HG02885 (cell line): ENCODE data around the gene PTS.

Experiments
- ATAC-seq: cut with Tn5 transposase; IDR thresholded peaks from one replicate; pipeline ENCODE4 v1.9.1; 2021; ENCODE audit warnings: mild to moderate bottlenecking; ENCODE audit not compliant: unreplicated experiment, poor library complexity

Gene PTS

DNA sequence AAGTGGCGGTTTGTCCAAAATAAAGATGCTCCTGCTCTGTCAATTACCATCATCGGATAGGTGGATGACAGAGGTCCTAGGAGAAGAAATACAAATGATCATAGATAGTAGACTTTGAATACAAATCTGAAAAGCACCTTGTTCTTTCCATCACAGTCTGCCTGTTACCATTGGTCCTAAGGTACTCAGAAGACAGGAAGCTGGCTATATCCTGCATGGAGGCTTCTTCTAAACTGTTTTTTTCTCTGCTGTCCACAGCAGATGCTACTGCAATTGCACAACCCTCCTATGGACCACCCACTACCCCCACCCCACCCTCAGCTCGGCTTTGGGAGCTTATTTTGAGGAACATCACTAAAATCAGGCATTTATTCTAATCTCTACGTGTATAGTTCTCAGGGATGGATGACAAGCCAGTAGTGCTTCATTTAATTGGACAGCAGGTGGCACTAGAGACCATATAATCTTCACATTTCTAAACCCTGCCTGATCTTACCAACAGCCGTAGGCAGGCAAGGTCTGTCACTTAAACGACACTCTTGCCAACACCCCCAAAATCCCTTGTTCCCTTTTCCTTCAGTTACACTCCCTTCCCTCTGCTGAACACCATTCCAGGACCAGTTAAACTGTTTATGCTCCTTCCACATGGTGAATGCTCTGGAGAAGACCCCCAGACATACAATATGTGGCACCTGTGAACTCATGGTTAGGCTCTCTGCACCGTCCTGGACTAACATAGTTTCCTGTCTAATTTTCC, 6.6 kb upstream of the PTS start:
- peak; percentile 97 for ATAC-seq

DNA sequence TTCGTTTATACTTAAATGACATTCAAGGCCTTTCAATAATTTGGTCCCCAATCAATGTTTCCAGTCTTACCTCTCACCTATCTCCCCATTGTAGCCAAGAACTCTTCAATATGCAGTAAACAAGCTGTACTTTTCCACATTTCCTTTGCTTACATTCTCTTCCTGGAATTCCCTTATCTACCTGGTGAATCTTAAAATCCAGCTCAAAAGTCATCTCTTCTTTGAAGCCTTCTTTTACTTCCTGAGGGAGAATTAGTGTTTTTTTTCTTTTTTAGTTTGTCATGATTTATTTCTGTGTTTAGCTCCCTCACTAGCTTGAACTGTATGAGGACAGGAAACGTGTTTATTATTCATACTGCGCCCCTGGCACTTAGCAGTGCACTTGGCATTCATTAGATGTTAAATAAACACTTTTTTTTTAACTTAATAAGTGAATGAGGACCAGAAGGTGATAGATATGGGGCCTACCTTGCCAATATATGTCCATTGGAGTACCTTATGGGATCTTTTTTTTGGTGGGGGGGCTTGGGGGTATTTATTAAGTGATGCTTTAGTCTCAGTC, 4.9 kb upstream of the PTS start:
- no peak for ATAC-seq

DNA sequence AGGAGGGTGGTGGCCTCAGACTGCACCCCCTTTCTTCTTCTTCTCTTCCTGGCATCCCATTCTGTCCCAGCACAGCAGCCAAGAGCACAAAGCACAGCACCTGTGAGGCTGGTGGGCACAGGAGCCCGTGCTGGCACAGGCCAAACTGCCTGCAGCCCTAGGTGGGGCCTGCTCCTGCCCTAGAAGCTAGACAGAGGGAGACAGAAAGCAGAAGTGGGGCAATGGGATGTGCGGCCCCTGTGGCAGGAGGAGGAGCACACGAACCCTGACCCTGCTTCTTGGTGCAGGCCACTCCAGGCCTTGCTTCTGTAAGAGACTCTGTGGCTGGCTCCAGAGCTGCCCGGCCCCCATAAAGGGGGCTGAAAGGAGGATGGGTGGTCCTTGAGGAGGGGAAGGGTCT, 3.9 kb upstream of the PTS start:
- ATAC-seq, result no peak

DNA sequence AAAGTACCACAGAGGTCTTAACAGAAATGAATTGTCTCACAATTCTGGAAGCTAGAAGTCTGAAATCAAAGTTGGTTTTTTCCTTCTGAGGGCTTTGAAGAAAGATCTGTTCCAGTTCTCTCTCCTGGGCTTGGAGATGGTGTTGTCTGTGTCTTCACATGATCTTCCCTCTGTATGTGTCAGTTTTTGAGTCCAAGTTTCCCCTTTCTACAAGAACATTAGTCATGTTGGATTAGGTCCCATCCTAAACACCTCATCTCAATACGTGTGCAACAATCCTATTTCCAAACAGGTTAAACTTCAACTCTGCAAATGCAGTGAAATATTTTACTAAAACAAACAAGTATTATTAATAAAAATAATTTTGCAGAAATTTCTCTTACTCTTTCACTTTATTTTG, 3.1 kb upstream of the PTS start:
- no peak for ATAC-seq

DNA sequence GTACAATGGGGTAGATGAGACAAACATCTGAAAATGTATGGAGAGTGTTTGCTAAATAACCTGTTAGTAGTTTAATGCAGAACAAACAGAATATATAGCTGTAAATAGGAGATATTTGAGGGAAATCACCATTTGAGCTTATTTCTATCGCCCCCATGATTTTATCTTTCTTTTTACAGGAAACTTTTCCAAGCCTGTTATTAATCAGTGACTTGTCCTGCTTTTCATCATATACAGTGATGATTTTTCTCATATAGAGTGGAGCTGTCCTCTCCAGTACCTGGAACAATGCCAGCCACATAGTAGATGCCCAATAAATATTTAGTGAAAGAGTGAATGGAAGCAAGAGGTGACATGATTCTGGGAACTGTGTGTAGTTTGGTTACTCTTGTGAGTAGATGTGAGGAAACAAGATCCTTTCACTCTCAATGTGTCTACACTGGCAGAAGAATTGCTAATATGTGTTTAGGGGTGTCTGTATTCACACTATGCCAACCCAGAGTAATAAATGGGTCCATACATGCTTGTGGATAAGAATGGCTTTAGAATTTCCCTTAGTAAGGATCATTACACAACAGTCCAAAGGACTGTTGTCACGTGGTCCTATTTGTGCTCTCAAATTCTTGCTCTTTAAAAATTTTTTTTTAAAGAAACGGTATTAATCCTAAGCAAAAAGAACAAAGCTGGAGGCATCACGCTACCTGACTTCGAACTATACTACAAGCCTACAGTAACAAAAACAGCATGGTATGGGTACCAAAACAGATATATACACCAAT, 2.3 kb upstream of the PTS start:
- no peak for ATAC-seq

DNA sequence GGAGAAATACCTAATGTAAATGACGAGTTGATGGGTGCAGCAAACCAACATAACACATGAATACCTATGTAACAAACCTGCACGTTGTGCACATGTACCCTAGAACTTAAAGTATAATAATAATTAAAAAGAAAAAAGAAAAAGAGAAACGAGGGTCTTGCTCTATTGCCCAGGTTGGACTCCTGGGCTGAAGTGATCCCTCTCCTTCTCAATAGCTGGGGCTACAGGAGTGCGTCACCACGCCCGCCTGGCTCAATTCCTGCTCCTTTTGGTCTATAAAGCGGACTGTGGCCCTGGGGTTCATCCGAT, 521 bp upstream of the PTS start:
- ATAC-seq, result no peak

DNA sequence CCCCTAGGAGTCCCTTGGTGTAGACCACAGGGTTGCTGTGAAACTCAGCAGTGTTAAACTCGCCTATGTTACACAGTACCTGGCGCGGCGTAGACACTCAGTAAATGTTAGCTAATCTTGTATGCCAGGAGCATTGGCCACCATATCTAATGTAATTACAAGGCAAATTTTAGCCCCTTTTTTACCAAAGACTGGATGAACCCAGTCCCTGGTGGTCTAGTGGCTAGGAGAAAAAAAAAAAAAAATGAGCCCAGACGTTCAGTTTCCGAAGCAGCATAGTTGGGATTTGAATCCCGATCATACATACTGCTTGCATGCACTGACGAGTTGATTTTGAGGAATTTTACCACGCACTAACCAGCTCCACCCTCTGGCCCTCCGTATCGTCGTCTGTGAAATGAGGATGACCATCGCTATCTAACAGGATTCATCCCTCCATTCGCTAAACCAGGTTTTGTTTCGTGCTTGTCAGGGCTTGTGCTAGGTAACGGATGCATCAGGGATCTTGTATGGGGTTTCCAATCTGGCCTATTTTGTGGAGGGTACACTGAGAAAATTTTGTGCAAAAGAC, 688 bp downstream of the PTS start:
- peak; percentile 51 for ATAC-seq

DNA sequence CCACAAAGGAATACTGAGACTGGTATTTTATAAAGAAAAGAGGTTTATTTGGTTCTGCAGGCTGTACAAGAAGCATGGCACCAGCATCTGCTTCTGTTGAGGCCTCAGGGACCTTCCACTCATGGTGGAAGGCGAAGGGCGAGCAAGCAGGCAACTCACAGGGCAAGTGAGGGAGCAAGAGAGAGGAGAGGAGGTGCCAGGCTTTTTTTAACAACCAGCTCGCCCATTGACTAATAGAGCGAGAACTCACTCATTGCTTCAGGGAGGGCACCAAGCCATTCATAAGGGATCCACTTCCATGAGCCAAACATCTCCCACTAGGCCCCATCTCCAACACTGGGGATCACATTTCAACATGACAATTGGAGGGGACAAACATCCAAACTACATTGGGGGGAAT, 1.2 kb downstream of the PTS start:
- no peak for ATAC-seq

DNA sequence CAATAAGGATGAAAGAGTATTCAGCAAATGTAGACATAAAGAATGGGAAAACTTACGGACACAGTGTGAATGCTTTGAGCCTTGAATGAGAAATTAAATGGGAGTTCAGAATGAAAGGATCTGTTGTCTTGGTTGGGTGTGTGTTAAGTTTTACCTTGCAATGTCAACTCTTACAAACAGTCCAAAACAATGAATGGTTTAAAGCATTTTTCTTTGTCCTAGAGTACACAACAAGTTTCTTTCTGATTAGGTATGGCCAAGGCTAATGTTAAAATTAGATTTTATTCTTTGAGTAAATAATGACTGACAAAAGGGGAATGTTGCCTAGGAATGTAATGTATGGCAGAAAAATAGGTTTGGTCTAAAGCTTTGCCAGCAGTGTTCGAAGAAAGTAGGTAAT, 2.5 kb downstream of the PTS start:
- no peak for ATAC-seq

DNA sequence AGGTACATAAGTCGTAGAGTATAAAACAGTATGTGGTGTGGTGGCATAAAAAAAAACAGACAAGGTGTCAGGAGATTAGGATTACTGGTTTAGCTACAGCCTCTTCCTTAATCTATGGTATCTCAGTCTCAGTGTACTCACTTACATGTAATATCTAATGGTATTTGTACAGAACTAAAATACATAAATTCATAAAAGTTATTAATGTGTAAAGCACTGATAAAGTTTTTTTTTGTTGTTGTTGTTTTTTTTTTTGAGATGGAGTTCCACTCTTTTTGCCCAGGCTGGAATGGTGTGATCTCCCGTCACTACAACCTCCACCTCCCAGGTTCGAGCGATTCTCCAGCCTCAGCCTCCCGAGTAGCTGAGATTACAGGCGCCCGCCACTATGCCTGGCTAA, 2.9 kb downstream of the PTS start:
- ATAC-seq, result no peak

DNA sequence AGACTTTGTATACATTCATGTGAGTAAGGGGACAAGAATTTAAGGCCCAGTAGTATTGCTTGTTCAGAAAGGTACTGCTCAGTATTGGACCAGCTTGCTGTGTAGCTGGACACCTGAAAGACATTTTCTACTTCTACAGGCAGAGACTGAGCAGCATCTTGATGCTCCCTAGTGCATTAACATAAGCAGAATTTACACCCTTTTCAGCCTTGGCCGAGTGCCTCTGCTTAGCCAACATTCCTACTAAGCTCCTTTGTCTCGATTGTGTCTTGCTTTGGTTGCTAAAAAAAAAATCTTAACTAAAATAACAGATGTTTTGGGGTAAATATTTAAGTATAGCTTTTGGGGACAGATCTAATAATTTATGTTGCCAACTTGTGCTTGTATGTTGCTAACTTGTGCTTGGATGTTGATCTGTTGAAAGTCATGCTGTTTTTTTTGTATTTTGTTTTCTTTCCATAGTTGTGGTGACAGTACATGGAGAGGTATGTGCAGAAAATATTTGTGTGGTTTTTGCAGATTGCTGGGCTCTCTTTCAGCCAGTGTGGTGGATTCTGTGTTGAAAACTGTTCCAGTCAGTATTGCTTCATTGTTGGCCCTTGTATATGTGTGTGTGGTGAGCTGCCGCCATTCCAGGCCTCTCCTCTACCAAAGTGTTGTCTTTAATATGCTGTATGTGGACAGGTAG, 3.7 kb downstream of the PTS start:
- ATAC-seq, result no peak

DNA sequence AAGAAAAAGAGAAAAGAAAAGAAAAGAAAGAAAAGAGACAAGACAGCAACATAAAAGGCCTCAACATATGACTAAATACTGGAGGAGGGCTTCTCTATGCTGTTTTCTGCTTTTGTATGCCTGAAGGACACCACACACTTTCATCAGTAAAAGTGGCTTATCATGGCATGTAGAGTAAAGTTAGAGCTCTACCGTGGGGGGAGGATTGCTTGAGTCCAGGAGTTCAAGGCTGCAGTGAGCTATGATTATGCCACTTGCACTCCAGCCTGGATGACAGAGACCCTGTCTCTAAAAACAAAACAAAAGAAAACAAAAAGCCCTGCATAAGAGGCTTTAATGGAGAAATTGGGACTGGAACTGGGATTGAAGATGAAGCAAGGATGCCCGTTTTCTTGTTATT, 5.7 kb downstream of the PTS start:
- no peak for ATAC-seq

DNA sequence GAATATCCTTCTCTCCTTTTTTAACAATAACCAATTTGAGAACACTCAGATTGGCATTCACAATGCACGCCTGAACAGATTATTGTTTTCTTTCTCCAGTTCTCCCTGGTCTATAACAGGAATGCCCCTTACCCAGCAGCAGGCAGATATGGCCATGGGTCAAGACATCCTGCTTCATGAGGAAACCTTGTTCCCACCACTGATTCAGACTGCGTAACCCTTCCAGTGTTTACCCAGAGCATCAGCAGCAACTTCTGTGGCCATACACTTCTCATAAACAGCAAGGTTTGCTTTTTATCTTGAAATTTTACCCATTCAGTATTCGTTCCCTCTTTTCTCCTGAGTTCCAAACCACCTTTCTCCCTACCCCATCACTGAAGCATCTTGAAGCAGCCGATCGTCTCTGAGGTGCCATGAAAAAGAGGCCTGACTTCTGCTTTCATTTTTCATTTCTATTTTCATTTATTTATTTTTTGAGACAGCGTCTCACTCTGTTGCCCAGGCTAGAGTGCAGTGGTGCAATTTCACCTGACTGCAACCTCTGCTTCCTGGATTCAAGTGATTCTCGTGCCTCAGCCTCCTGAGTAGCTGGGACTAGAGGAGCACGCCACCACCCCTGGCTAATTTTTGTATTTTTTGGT, 9.6 kb downstream of the PTS start:
- ATAC-seq, result no peak

DNA sequence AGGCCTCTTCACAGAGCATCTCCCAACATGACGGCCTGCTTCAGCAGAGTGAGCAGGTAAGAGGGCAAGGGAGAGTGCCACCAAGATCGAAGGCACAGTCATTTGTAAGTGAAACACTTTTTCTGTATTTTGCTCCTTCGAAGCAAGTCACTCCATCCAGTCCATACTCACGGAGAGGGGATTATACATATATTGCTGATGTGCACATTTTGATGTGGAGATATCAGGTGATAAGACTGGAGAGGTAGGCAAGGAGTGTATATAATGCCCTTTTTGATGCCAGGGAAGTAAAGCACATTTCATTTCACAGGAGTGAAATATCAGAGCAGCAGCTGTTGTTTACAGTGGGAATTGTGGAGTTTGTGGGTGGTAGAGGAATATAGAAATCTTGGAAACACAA, 11.2 kb downstream of the PTS start:
- ATAC-seq, result no peak

DNA sequence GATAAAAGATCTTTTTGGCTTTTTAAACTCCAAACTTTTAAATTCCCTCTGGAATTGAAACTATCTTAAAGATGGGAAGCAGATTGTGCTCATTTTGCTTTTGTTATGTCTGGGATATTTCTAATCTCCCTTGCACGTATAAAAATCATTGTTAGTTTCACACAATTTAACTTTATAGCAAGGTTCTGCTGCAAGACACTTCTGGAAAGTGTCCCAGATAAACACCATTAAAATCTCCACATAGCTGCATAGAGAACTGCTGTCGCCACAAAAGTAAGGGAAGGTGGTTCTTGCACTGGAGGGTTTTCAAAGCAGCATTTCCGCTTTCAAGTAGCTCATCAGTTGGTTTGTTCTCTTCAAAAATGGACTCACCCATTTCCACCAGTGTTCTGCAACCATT, 11.8 kb downstream of the PTS start:
- no peak for ATAC-seq

DNA sequence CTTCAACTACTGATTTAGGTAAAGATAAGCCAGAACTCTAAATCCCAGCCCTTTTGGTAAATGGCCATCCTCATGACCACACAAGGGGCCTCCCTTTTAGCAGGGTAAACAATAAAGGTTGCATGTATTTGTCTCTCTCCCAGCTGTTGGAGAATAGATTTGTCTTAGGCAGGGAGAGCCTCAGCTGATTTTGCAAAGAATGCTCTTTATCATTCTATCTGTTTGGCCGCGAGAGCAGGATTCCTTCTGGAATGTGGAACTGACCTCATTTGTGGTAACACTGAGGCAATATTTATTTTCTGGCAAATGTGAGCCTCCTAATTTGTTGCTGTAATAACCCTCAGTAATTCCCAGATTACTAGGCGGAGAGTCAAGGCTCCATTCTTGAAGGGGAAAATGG, 15.3 kb downstream of the PTS start:
- ATAC-seq, result no peak

DNA sequence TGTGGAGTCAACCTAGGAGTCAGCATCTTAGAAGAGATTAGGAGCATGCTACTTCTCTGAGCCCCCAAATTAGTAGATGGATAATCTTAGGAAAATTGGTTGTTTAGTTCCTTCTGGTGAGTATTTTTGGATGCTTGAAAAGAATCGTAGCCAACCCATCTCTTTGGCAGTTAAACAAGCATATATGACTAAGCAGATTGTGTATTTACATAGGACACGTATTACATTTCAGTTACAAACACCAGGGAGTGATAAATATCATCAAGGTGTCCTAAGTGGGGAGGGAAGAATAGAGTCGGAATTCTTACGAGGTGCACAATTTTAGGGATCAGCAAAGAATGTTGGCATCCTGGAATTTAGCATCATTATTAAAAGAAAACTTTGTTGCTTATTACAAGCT, 21.0 kb downstream of the PTS start:
- ATAC-seq, result no peak

DNA sequence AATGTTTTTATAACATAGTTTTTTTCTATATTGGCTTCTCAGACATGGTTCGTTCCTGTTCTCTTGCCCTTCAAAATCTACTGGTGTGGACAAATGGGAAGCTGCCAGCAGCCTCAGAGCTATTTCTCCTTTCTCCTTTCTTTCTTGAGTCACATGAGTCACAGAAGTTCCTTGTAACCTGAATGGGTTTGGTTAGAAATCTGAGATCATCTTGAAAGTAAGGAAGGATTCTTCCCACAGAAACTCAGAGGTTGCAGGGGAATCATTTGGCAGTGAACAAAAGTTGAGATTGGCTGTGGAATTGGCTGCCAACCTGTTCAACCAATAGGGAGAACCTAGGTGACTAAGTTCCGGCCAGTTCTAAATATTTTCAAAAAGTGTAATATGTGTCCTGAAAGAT, 22.0 kb downstream of the PTS start:
- no peak for ATAC-seq

DNA sequence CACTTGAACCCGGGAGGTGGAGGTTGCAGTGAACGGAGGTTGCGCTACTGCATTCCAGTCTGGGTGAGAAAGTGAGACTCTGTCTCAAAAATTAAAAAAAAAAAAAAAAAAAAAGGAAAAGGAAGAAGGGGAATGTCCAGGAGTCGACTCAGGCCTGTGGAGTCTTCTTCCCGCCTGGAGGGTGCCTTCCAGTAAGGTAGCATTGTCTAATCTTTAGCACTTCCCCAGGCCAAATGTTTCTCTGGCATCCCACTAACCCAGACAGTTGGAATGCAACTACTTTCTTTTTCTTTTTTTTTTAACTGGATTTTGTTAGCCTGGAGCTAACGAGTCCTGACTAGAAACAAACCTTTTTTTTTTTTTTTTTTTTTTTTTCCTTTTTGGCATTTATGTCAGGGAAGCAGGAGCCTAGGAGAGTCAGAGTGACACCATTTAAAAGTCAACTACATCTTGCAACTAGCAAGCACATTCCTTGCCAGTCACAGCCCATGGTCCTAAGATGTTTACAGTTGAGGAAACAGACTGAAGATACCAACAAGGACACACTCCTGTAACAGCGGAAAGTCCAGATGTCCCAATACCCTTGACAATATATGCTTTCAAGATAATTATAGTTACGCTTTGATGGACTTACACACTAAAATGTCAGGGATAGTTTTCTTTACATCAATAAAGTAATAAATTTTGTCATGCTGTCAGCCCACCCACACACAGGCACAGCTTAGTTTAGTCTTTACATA, 23.8 kb downstream of the PTS start:
- no peak for ATAC-seq
